ENCODE measurements around the gene KLHL33.

The KLHL33 gene, protein sequence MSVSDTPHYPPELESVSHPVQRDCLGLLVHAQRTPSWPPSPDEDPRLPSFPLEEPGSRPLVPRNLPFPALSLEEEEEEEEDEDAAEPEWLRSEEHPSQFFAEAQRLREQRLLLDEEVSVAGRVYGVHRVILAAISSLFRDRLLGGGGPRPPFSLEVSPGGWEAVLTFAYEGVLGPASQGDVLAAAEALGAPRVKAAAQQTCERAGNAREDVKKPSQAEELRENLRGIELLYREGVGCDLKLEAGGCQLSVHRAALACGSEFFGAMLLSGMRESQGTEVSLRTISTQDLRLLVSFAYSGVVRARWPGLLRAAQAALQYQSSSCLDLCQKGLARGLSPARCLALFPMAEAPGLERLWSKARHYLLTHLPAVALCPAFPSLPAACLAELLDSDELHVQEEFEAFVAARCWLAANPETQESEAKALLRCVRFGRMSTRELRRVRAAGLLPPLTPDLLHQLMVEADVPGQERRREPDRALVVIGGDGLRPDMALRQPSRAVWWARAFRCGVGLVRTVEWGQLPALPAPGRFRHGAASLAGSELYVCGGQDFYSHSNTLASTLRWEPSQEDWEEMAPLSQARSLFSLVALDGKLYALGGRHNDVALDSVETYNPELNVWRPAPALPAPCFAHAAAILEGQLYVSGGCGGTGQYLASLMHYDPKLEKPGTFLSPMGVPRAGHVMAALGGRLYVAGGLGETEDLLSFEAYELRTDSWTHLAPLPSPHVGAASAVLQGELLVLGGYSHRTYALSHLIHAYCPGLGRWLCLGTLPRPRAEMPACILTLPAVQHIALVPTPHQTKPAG

DNA sequence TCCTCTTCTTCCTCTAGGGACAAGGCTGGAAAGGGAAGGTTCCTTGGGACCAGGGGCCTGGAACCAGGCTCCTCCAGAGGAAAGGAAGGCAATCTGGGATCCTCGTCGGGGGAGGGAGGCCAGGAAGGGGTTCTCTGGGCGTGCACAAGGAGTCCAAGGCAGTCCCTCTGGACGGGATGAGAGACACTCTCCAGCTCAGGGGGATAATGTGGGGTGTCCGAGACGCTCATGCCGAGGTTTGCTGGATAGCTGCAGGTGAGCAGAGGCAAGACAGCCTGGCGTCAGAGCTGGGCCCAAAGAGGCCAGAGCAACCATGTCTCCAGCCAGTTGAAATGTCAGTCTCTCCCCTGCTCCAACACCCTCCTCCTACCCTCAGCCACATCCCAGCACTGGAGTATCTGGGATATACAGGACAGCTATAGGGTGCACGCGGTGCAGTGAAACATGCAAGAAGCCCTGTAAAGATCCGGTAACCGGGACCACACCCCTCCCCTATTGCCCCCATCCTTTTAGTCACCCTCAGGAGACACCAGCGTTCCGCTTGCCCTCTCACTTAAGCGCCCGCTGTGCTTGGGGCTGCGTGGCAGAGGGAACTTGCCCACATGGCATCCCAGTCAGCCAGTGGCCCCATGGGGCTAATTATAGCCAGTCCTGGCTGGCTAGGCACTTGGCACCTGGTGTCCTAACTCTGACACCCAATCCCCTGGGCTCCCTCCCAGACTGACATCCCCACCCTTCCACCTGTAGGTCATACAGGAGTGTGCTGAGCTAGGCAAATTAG, at the start of gene KLHL33:
KLHL33 (minus strand) TSS at position 585 of the 781 bp plus-strand sequence; CDS start at position 230, 355 bp downstream.
- H3K4me3 Mint-ChIP-seq = no peak within 1 kb of the TSS

DNA sequence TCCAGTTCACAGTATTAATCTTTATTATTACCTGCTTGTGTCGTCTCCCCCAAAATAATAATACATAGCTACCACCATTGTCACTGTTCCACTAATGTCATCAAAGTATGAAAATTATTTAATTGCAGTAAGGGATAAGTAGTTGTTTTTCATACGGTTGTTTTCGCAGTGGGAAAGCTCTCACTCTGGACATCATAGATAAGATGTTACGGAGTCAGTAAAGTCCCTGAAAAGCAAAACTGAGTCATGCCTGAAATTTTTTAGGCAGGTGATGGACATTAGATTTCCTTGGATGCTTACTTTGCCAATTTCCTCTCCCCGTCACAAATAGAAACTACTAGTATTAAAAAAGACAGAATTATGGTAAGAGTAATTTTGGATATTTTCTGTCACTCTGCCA, 46.4 kb upstream of the KLHL33 start:
- no peak for DNase-seq
- H3K4me3 Mint-ChIP-seq = no peak overlapping the region
- H3K36me3 Mint-ChIP-seq (ENCODE audit: low read depth) = peaks cover 29% of the 10 kb centered on the region
- H3K27ac Mint-ChIP-seq = no peak overlapping the region
- H3K9me3 Mint-ChIP-seq = no peaks in the 10 kb centered on the region
- peaks cover 32% of the 10 kb centered on the region for H3K4me1 Mint-ChIP-seq (ENCODE audit: low read depth)
- H3K27me3 Mint-ChIP-seq = no peaks in the 10 kb centered on the region

More for the DNA sequence above, at the start of gene KLHL33:
- H3K4me1 Mint-ChIP-seq (ENCODE audit: low read depth) = peaks cover 6% of the 10 kb centered on the region
- no peaks in the 10 kb centered on the region for H3K27me3 Mint-ChIP-seq
- H3K27ac Mint-ChIP-seq = no peak within 1 kb of the TSS
- no peaks in the 10 kb centered on the region for H3K36me3 Mint-ChIP-seq (ENCODE audit: low read depth)
- DNase-seq = no peak
- no peaks in the 10 kb centered on the region for H3K9me3 Mint-ChIP-seq

GRCh38 chr14:20478894-20479293, 42.9 kb upstream of the KLHL33 start:
- no peaks in the 10 kb centered on the region for H3K9me3 Mint-ChIP-seq
- no peak for DNase-seq
- H3K4me3 Mint-ChIP-seq = no peak overlapping the region
- H3K36me3 Mint-ChIP-seq (ENCODE audit: low read depth) = peaks cover 64% of the 10 kb centered on the region
- H3K27ac Mint-ChIP-seq = no peak overlapping the region
- no peaks in the 10 kb centered on the region for H3K27me3 Mint-ChIP-seq
- H3K4me1 Mint-ChIP-seq (ENCODE audit: low read depth) = peaks cover 54% of the 10 kb centered on the region

DNA sequence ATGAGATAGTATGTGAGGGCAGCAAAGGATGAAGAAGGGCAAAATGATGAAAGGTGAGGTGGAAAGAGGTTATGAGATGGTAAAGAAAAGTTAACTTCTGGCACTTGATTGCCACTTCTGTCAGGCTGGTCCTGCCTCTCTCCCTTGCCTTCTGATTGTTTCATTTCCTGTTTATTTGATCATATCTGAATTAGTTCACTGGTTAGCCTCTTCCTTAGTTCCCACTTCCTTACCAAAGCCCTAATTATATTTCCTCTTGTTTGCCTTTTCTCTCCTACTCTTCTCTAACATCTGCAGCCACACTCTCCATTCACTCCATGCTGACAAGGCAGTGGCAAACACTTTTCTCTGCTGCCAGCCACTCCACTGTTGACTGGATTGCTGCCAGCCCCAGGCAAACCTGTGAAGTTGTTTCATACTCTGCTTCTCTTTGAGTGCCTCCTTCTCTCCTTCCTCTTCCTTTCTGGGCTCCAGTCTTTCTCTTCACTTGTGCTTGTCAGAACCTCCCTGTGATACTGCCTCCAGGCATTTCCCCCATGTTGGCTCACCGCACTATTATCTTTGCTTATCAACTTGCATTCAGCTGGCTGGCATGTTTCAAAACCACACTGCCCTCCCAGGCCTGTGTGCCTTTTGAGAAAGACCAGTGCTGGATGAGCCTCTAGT, 41.4 kb upstream of the KLHL33 start:
- Mint-ChIP-seq H3K9me3 (no peaks in the 10 kb centered on the region), H3K27me3 (no peaks in the 10 kb centered on the region), H3K4me1 (ENCODE audit: low read depth) (peaks cover 62% of the 10 kb centered on the region), H3K4me3 (peak overlapping the region; percentile 0), H3K27ac (peak overlapping the region; percentile 88), H3K36me3 (ENCODE audit: low read depth) (peaks cover 79% of the 10 kb centered on the region)
- no peak for DNase-seq

- Mint-ChIP-seq H3K36me3 (ENCODE audit: low read depth) (peaks cover 85% of the 10 kb centered on the region), H3K4me1 (ENCODE audit: low read depth) (peaks cover 68% of the 10 kb centered on the region), H3K4me3 (no peak overlapping the region), H3K27ac (peak overlapping the region; percentile 88), H3K9me3 (no peaks in the 10 kb centered on the region), H3K27me3 (no peaks in the 10 kb centered on the region)
- DNase-seq = no peak
These were observed 40.8 kb upstream of the KLHL33 start for GRCh38 chr14:20476776-20477175.

DNA sequence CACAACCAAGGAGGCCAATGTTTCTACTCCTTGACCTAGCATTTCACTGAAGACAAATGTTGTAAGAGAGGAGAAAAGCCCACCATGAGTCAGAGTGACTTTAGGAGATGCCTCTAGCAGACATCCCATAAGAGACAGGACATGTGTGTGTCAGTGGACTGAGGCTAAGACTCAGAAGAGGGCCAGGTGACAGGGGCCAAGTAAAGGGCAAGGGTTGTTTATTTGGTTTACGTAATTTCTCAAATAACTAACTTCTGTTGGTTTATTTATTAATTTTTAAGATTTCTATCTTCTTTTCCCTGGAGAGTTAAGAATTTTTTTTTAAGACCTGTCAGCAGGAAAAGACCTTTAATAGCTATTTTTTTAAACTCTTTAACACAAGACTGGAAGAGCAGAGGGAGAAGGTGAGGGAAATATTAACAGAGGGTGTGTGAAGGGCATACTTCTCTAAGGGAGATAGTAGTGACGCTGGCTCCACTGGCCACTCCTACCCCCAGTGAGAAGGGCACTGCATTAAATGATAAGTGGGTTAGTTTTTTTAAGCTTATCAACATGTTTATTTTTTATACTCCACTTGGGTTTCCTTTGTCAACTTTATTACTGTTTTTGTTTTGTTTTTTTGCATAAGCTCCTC, 36.7 kb upstream of the KLHL33 start:
- Mint-ChIP-seq H3K4me3 (peak overlapping the region; percentile 94), H3K36me3 (ENCODE audit: low read depth) (peaks cover 82% of the 10 kb centered on the region), H3K27ac (peak overlapping the region; percentile 87), H3K4me1 (ENCODE audit: low read depth) (peaks cover 74% of the 10 kb centered on the region), H3K9me3 (no peaks in the 10 kb centered on the region), H3K27me3 (no peaks in the 10 kb centered on the region)
- no peak for DNase-seq

DNA sequence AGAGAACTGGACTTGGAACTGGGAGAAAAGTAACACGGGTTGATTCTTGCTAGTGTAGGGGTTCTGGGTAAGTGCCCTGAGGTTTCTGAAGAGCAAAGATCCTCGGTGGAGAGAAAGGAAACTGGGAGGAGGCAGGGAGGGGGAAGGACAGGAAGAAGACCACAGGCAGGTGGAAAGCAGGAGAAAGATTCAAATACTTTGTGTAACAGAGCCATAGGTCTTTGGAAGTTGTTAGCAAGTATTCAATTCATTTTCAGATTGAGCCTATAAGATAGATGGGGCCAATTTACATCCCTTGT, 34.6 kb upstream of the KLHL33 start:
- Mint-ChIP-seq H3K9me3 (no peaks in the 10 kb centered on the region), H3K4me3 (peak overlapping the region; percentile 94), H3K4me1 (ENCODE audit: low read depth) (peaks cover 53% of the 10 kb centered on the region), H3K36me3 (ENCODE audit: low read depth) (peaks cover 61% of the 10 kb centered on the region), H3K27ac (peak overlapping the region; percentile 97), H3K27me3 (no peaks in the 10 kb centered on the region)
- DNase-seq = no peak

DNA sequence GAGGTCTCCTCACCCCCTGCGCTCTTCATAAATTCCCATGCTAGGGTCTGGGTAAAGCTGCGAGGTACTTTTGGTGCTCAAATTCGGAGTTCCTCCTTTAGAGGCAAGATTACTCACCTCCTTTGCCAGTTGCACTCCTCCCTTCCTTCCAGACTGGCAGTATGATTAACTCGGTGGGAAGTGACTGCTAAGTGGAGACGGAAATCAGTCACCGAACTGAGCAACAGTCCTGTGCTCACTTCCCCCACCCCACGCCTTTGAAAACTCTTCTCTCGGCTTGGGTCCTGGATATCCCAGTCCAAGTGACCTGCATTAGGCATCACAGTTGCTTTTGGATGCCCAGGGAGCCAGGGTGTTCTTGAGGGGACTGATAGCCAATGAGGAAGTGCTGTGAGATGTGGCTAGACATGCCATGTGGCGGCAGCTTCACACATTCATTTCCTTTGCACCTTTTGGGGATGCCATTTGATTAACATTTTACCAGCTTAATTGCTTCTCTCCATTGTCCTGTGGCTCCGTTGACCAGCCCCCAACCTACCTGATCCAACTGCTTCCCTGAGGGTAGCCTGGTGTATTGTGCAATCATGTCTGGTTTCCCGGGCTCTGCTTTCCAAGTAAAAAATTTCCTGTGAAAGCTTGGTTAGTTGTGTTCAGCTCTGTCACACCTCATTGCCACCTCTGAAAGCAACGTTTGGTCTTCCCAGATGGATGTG, 34.1 kb upstream of the KLHL33 start:
- DNase-seq = peak; percentile 75

GRCh38 chr14:20469242-20469889, 33.4 kb upstream of the KLHL33 start, which contains the start of gene PNP:
TSS of gene PNP (plus strand) at chr14:20469406. CDS start at chr14:20469525, 119 bp downstream.
- no peaks in the 10 kb centered on the region for H3K27me3 Mint-ChIP-seq
- H3K4me3 Mint-ChIP-seq = peak within 1 kb of the TSS; percentile 94
- DNase-seq = peak; percentile 90
- peak within 1 kb of the TSS; percentile 97 for H3K27ac Mint-ChIP-seq
- peaks cover 50% of the 10 kb centered on the region for H3K36me3 Mint-ChIP-seq (ENCODE audit: low read depth)
- H3K4me1 Mint-ChIP-seq (ENCODE audit: low read depth) = peaks cover 41% of the 10 kb centered on the region
- H3K9me3 Mint-ChIP-seq = no peaks in the 10 kb centered on the region

More for the DNA sequence above, 34.1 kb upstream of the KLHL33 start:
- no peaks in the 10 kb centered on the region for H3K27me3 Mint-ChIP-seq
- peak overlapping the region; percentile 97 for H3K27ac Mint-ChIP-seq
- peaks cover 48% of the 10 kb centered on the region for H3K4me1 Mint-ChIP-seq (ENCODE audit: low read depth)
- peak overlapping the region; percentile 94 for H3K4me3 Mint-ChIP-seq
- no peaks in the 10 kb centered on the region for H3K9me3 Mint-ChIP-seq
- peaks cover 56% of the 10 kb centered on the region for H3K36me3 Mint-ChIP-seq (ENCODE audit: low read depth)

GRCh38 chr14:20468764-20469241, 32.8 kb upstream of the KLHL33 start:
- DNase-seq = no peak
- peak overlapping the region; percentile 97 for H3K27ac Mint-ChIP-seq
- no peaks in the 10 kb centered on the region for H3K27me3 Mint-ChIP-seq
- H3K36me3 Mint-ChIP-seq (ENCODE audit: low read depth) = peaks cover 44% of the 10 kb centered on the region
- H3K9me3 Mint-ChIP-seq = no peaks in the 10 kb centered on the region
- H3K4me3 Mint-ChIP-seq = peak overlapping the region; percentile 94
- H3K4me1 Mint-ChIP-seq (ENCODE audit: low read depth) = peaks cover 35% of the 10 kb centered on the region

DNA sequence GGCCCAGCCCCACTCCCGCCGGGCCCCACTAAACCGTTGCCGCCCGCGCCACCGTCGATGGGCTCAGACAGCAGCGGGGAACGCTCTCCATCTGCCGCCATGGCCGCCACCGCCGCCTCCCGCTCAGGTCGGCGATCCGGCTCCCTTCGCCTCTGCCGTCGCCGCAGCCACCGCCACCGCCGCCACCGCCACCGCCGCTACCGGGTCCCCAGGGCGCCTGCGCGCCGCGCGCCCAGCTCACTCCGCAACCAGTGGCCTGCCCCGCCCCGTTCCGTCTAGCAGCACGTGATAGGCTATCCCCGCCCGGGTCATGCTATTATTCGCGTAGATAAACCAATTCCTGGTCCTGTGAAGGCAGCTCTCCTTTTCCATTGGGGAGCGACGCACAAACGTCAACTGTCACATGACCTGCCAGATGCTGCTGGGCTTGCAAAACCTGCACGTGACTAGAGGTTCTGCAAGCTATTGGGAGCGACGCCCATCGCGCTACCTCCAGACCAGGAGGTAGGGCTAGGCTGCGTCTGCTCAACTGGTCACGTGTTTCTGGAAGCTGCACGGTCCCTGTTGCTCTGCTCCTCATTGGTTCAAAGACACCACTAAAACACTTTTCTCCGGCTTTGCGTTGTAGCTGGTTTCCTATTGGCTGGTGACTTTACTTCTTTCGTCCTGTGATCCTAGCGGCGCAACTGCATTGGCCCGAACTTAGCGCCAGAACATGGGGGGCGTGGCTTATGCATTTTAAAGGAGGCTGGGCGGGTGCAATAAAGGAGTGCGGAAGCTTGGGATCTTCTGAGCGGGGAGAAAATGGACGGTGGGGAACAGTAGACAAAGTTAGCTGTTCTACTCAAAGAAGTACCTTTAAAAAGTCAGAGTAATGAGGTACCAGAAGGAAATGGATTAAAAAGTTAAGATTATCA, 25.5 kb upstream of the KLHL33 start, which contains the start of gene PIP4P1:
PIP4P1 (minus strand) TSS at position 210 of the 917 bp plus-strand sequence; CDS start at position 101, 109 bp downstream.
- Mint-ChIP-seq H3K4me1 (ENCODE audit: low read depth) (peaks cover 31% of the 10 kb centered on the region), H3K27ac (peak within 1 kb of the TSS; percentile 94), H3K4me3 (peak within 1 kb of the TSS; percentile 93), H3K27me3 (no peaks in the 10 kb centered on the region), H3K36me3 (ENCODE audit: low read depth) (peaks cover 2% of the 10 kb centered on the region), H3K9me3 (no peaks in the 10 kb centered on the region)
- DNase-seq = peak; percentile 96
